ENCODE data around the gene CFAP74. TPM values are rescaled to one million over a fixed set of nuclear protein-coding genes. Genes with fewer than 3 reads are reported as not detected.

CFAP74 gene
- total RNA-seq, 4 donors from 2014 or later = not detected

GRCh38 chr1:1925437-1926345 is 77.9 kb downstream of the CFAP74 start:
- no peak overlapping the region for H3K4me3 ChIP-seq
- H3K27me3 ChIP-seq = no peaks in the 10 kb centered on the region
- in situ Hi-C loops (cut with MboI; ENCODE audit: low pct_ligation_motif_present in 1 of 4, low pct_unique_long_range_greater_than_20kb in 1 of 4, low sequenced_read_pairs in 3 of 4) = no loop called here
- no peaks in the 10 kb centered on the region for H3K9me3 ChIP-seq
- DNase-seq = peak; percentile 5
- intact Hi-C loops (cut with DNase I; ENCODE audit: low total_unique reads) = no loop called here
- H3K27ac ChIP-seq = no peak overlapping the region
- peaks cover 3 to 14% (median 11%) of the 10 kb centered on the region in 4 donors for H3K4me1 ChIP-seq
- WGBS, 2 donors (ENCODE audit: low coverage in 1 of 2) = 82% methylated on average over 20 of the region's 27 CpGs; no CpG with 5 or more reads in 1 of the 2 donors
- TF ChIP-seq POLR2A (IDR thresholded peaks at IDR 0.05) (no peak), EP300 (IDR thresholded peaks at IDR 0.05; ENCODE audit: low read depth) (no peak), CTCF (IDR thresholded peaks at IDR 0.05) (no peak), POLR2AphosphoS5 (IDR thresholded peaks at IDR 0.05) (no peak)
- H3K36me3 ChIP-seq = no peaks in the 10 kb centered on the region

- in situ Hi-C loops (cut with MboI; ENCODE audit: low pct_ligation_motif_present in 1 of 4, low pct_unique_long_range_greater_than_20kb in 1 of 4, low sequenced_read_pairs in 3 of 4) (no loop called here), intact Hi-C loops (cut with DNase I; ENCODE audit: low total_unique reads) (no loop called here)
- no peaks in the 10 kb centered on the region for H3K27me3 ChIP-seq
- H3K4me1 ChIP-seq = peaks cover 4 to 15% (median 12%) of the 10 kb centered on the region in 4 donors
- no peaks in the 10 kb centered on the region for H3K9me3 ChIP-seq
- H3K36me3 ChIP-seq = no peaks in the 10 kb centered on the region
- TF ChIP-seq POLR2A (IDR thresholded peaks at IDR 0.05) = no peak
- no peak for TF ChIP-seq POLR2AphosphoS5 (IDR thresholded peaks at IDR 0.05)
- no peak for TF ChIP-seq EP300 (IDR thresholded peaks at IDR 0.05; ENCODE audit: low read depth)
- no peak for TF ChIP-seq CTCF (IDR thresholded peaks at IDR 0.05)
- no peak for DNase-seq
- no peak overlapping the region for H3K4me3 ChIP-seq
- H3K27ac ChIP-seq = no peak overlapping the region
- 69 to 84% methylated on average over 5 to 21 of the region's 21 CpGs for WGBS, 2 donors (ENCODE audit: low coverage in 1 of 2)
These were observed 78.7 kb downstream of the CFAP74 start for GRCh38 chr1:1924849-1925248.

- DNase-seq = peak; percentile 15
- Histone ChIP-seq H3K4me1 (peaks cover 5 to 17% (median 14%) of the 10 kb centered on the region in 4 donors), H3K27ac (no peak overlapping the region), H3K36me3 (no peaks in the 10 kb centered on the region), H3K9me3 (no peaks in the 10 kb centered on the region), H3K4me3 (no peak overlapping the region), H3K27me3 (no peaks in the 10 kb centered on the region)
- in situ Hi-C loops (cut with MboI; ENCODE audit: low pct_ligation_motif_present in 1 of 4, low pct_unique_long_range_greater_than_20kb in 1 of 4, low sequenced_read_pairs in 3 of 4) (no loop called here), intact Hi-C loops (cut with DNase I; ENCODE audit: low total_unique reads) (no loop called here)
- 25% methylated on average over 11 of the region's 18 CpGs; no CpG with 5 or more reads in 1 of the 2 donors for WGBS, 2 donors (ENCODE audit: low coverage in 1 of 2)
- TF ChIP-seq POLR2A (IDR thresholded peaks at IDR 0.05) = no peak
- no peak for TF ChIP-seq CTCF (IDR thresholded peaks at IDR 0.05)
- TF ChIP-seq EP300 (IDR thresholded peaks at IDR 0.05; ENCODE audit: low read depth) = no peak
- TF ChIP-seq POLR2AphosphoS5 (IDR thresholded peaks at IDR 0.05) = no peak
These were observed 79.2 kb downstream of the CFAP74 start for GRCh38 chr1:1924386-1924785.

GRCh38 chr1:1922956-1923833 is 80.4 kb downstream of the CFAP74 start:
- Histone ChIP-seq H3K27me3 (no peaks in the 10 kb centered on the region), H3K4me3 (no peak overlapping the region), H3K27ac (peak overlapping the region in 2 of 4 donors; percentile 6 to 59), H3K9me3 (no peaks in the 10 kb centered on the region), H3K36me3 (no peaks in the 10 kb centered on the region), H3K4me1 (peaks cover 13 to 25% (median 23%) of the 10 kb centered on the region in 4 donors)
- 56 to 73% methylated on average over 3 to 24 of the region's 29 CpGs for WGBS, 2 donors (ENCODE audit: low coverage in 1 of 2)
- TF ChIP-seq EP300 (IDR thresholded peaks at IDR 0.05; ENCODE audit: low read depth) = no peak
- TF ChIP-seq POLR2AphosphoS5 (IDR thresholded peaks at IDR 0.05) = peak in 1 of 3 donors; percentile 28
- peak; percentile 74 for DNase-seq
- intact Hi-C loops (cut with DNase I; ENCODE audit: low total_unique reads) = no loop called here
- in situ Hi-C loops (cut with MboI; ENCODE audit: low pct_ligation_motif_present in 1 of 4, low pct_unique_long_range_greater_than_20kb in 1 of 4, low sequenced_read_pairs in 3 of 4) = no loop called here

Data from transverse colon (tissue), 4 donors.